HS-5 (cell line): ENCODE results near the gene ST8SIA6.
"Not testable (repeated sequence)": the region's sequence is repeated elsewhere in the genome, so short reads cannot be mapped to it uniquely, and the experiment has no call there.

Experiments used
- DNase-seq: peaks from one replicate; pipeline ENCODE4 v3.0.0-alpha.2; 2012; ENCODE audit warnings: low read depth

The ST8SIA6 gene

GRCh38 chr10:17426263-17426750, 28.1 kb downstream of the ST8SIA6 start:
- DNase-seq, result no peak

GRCh38 chr10:17425584-17426262, 28.7 kb downstream of the ST8SIA6 start:
- DNase-seq, result no peak

- DNase-seq, result no peak
These were observed 30.7 kb downstream of the ST8SIA6 start for GRCh38 chr10:17423632-17424186.

DNA sequence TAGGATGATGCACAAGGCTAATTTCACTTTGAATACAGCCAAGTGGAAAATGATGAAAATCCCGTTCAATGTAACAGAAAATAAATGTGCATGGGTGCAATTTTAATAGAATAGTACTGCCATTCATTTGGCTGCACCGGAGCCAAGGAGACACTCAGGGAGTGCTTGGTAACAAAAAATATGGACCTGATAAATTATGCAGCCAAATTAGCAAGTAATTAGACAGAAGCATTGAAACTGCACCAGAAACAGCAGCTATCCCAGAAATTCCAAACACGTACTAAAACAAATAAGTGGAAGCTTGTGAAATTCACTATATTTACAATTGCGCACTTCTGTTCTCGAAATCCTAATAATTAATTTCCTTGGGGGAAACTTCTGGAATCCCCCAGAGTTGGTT, 31.5 kb downstream of the ST8SIA6 start:
- no peak for DNase-seq

DNA sequence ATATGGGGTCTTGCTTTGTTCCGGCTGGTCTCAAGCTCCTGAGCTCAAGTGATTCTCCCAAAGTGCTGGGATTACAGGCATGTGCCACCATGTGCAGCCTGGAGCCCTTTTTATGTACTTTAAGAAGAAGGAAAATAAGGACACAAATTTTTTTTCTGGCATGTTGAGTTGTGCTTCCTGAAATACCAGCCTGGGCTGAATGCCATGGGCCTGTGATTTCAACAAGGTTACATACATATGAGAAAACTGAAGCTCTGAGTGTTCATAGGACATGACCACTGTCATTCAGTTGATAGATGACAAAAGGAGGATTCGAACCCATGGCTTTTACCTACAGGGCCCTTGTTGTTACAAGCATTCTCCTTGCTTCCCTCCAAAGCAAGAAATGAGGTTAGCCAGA, 36.1 kb downstream of the ST8SIA6 start:
- no peak for DNase-seq

GRCh38 chr10:17416442-17417211, 37.8 kb downstream of the ST8SIA6 start:
- no peak for DNase-seq

DNA sequence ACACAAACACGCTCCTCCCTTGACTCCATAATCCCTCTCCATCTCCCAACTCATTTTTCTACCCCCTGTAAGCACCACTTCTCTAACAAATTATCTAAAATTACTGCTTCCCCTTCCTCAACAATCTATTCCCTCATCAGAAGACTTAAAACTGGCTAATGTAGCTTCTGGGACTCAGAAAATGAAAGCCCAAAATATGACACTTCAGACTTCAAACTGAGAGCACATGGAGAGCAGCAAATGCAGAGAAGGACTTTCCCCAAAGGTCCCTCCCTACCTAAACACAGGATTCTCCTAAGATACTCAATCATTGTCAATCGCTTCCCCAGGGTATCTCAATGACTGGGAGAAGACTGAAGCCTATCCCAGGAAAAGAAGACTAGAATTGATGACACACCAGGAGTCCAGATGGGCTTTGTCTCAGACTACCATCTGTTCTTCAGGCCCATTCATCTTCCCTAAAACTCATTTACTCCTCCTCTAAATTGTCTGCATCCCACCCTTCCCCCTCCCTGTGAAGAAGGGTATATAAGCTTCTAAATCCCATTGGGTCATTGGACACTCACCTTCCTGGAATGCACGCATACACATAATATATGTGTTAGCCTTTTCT, 39.2 kb downstream of the ST8SIA6 start:
- DNase-seq, result no peak

DNA sequence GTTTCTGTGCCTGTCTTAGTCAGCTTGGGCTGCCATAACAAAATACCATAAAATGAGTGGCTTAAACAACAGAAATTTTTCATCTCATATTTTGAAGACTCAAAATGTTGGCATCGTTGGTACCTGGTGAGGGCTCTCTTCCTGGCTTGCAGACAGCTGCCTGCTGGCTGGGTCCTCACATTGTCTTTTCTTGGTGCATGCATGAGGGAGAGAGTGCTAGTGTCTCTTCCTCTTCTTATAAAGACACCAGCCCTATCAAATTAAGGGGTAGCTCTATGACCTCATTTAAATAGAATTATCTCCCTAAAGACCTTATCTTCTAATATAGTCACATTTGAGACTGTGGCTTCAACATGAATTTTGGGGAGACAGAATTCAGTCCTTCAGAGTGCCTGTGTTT, 39.9 kb downstream of the ST8SIA6 start:
- no peak for DNase-seq

- DNase-seq, result no peak
These were observed 40.5 kb downstream of the ST8SIA6 start for GRCh38 chr10:17413876-17414275.

DNA sequence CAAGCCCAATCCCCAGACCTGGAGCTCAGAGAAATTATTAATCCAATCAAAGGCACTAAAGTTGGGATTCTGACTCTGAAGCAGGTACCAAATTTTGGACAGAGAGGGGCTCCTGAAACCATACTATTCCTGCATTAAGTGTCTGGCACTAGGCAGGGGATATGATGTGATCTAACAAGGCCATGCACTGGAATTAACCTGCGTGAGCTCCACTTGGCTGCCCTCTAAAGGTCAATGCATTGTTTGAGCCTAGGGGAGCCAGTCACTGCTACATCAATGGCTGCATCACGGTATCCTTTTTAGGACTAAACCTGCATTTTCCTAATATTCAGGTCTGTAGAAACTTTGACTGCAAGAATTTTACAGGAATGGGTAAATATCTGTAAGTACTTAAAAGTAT, 42.1 kb downstream of the ST8SIA6 start:
- DNase-seq, result no peak

- no peak for DNase-seq
These were observed 43.5 kb downstream of the ST8SIA6 start for GRCh38 chr10:17410907-17411306.

DNA sequence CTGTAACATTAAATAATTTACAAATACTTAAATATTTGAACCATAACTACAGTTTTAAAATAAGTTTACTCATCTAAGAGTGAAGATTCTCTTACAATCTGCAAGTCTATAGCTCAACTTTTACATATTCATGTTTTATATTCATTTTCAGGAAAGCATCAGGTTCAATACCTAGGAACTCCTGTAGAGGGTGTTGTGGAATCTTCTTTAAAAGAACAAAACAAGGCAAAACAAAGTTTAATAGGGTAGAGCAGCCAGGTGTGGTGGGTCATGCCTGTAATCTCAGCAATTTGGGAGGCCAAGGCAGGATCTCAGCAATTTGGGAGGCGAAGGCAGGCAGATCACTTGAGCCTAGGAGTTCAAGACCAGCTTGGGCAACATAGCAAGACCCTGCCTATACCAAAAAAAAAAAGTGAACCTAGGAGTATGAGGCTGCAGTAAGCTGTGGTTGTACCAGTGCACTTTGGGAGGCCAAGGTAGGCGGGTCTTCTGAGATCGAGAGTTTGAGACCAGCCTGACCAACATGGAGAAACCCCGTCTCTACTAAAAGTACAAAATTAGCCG, 45.1 kb downstream of the ST8SIA6 start:
- DNase-seq, result no peak

- DNase-seq, result no peak
These were observed 47.3 kb downstream of the ST8SIA6 start for GRCh38 chr10:17407047-17407446.

DNA sequence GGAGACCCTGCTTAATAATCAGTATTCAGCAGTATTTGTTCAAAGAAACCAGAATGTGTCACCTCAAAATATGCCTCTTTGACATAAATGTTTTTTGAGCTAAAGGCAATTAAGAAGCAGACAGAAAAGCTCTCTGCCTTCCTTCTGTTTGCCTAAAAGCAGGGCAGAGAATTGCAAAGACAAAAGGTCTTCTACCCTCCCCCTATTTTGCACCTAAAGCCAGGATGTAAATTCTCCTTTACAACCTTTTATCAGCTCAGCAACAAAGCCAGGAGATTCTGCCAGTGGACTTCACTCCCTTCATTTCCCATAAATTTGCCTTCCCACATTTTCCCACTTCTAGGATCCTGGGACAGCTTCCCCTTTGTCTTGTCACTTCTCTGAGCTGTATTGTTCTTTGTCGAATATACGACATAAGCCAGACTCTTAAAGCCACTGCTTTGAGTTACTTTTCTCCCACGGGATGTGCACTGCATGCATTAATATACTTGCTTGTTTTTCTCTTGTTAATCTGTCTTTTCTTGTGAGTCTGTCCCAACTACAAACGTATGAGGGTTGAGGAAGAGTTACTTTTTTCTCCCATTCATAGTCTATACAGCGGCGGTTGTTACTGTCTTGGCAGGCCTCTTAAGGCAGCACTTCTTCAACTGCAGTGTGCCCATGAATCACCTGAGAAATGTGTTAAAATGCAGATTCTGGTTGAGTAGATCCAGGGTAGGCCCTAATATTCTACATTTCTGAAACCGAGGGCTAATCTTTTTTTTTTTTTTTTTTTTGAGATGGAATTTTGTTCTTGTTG, 48.2 kb downstream of the ST8SIA6 start:
- DNase-seq, result no peak

DNA sequence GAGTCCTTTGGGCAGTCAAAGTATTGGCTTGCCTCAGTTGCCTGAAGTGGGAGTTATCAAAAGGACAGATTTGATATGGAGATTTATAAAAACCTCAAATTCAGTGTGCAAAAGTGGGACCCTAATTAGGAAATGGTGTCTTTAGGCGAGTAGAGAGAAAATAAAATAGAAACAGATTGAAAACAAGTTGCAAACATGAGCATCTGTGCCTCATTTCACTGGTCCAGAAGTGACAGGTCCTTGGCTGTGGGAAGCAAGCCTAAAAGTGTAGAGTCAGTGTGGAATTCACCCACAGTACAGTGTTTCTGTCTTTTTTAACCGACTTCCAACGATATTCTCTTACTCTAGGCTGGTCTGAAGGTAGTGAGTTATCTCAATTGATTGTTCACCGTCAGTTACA, 51.2 kb downstream of the ST8SIA6 start:
- no peak for DNase-seq

- not testable (repeated sequence) for DNase-seq
These were observed 52.4 kb downstream of the ST8SIA6 start for GRCh38 chr10:17402040-17402439.

DNA sequence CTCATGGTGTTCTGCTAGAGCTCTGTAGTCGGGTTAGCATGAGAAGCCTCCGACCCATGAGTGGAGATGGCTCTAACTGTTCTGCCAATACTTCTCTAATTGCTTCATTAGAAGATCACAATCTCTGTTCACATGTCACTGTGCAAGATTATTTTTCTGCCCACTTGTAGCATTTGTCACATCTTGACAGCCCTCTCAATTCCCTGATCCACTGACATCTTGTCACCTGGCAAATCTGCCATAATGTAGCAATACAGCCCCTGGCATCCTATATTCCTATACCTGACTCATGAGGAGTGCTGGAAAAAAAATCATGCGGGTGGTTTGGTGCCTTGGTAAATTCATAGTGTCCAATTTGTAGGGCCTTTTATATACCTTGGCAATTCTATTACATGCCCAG, 58.4 kb downstream of the ST8SIA6 start:
- DNase-seq, result no peak

DNA sequence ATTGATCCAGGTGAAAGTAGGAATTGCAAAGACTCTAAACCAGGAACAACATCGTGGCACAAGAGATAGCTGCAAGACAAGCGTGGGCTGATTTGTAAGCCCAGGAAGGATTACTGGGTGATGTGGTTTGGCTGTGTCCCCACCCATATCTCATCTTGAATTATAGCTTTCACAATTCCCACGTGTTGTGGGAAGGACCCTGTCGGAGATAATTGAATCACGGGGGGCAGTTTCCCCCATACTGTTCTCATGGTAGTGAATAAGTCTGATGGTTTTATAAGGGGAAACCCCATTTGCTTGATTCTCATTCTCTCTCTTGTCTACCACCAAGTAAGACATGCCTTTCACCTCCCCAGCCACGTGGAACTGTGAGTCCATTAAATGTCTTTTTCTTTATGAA, 59.5 kb downstream of the ST8SIA6 start:
- no peak for DNase-seq

DNA sequence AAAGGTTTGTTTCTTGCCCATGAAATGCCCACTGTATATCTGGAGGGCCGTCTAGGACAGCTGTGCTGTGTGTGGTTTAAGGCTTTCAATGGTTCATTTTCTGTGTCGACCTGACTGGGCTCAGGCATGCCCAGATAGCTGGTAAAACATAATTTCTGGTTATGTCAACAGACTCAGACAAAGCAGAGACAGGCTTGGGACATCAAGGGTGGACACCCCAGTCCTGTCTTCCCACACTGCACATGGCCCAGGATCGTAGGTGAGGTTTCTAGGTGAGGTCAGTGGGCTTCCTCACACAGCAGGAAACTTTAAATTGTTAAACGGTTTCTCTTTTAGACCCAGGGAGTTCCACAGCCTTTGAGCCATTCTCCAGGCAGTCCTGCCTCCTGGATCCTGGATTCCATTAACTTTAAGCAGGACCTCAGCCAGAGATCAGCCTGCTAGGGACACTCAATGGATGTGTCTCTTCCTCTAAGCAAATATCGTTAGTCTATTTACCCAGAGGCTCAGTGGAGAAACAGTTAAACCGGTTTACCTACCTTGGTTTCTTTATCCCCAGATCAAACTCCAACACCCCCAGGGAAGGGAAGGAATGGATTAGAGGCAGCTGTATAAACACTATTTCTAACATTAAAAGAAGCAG, 66.4 kb downstream of the ST8SIA6 start:
- DNase-seq, result no peak

- no peak for DNase-seq
These were observed 67.7 kb downstream of the ST8SIA6 start for GRCh38 chr10:17386616-17387075.

GRCh38 chr10:17386021-17386420, 68.4 kb downstream of the ST8SIA6 start:
- no peak for DNase-seq
